HUDEP-2 (cell line): ENCODE results near the gene LTF.
A peak's percentile ranks its signal among the peaks of the same experiment; 100 is the strongest.
"Not testable (repeated sequence)": the region's sequence is repeated elsewhere in the genome, so short reads cannot be mapped to it uniquely, and the experiment has no call there.

Experiments used
- DNase-seq, 76 experiments: peaks; one replicate each; lab custom pipeline; 2025; ENCODE audit not compliant: unreplicated experiment in 76 of 76; lab: John Stamatoyannopoulos, UW

LTF gene

DNA sequence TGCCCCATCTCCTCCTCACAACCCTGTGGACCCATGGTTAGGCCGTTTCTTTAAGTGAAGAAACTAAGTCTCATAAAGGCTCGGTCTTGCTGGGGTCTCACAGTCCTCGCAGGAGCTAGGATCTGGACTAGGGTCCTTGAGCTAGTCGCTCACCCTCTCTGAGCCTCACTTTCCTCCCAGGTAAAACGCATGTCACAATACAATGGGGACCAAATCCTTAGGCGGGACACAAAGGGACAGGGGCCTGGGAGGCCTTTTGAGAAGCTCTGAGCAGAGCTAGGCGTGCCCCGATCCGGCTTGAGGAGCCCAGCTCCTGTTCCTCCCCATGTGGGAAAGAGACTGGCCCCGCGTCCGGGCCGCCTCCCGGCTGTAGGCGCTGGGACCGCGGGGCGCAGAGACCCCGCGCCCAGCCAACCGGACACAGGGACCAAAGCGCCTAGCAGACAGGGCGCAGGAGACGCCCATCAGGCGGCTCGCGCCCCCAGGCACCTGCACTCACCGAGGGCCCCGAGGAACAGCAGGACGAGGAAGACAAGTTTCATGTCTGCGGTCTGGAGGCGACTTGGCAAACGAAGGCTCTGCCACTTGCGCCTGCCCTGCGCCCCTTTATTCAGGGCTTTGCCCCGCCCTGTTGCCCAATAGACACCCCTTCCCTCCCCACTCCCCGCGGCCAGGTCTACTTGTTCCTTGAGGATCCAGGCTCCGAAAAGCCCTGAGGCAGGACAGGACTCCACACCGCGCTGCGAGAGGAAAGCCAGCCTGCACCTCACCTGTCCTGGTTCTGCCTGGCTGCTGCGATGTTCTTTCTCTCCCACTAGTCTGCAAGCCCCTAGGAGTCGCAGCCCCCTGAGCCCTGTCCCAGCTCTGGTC lies at the start of gene LTF:
Gene LTF (minus strand): TSS at position 580 of the 870 bp plus-strand sequence. CDS start 38 bp downstream, at position 542.
- DNase-seq: no peak

DNA sequence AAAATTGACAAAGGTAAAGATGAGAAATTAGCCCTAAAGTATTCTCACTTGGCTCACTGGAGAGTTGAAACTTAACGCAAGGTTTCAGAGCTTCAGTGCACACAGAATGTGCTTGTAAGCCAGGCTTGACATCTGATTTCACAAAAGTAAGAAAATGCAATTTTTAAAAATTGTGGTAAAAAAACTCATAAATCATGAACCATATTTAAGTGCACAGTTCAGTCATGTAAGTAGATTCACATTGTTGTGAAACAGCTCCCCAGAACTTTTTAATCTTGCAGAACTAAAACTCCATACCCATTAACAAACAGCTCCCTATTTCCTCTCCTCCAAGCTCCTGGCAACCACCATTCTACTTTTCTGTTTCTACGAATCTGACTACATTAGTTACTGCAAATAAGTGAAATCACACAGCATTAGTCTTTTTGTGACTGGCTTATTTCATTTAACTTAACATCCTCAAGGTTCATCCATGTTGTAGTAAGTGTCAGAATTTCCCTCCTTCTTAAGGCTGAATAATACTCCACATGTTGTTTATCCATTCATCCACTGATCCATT lies 47.6 kb upstream of the LTF start:
- no peak for DNase-seq

DNA sequence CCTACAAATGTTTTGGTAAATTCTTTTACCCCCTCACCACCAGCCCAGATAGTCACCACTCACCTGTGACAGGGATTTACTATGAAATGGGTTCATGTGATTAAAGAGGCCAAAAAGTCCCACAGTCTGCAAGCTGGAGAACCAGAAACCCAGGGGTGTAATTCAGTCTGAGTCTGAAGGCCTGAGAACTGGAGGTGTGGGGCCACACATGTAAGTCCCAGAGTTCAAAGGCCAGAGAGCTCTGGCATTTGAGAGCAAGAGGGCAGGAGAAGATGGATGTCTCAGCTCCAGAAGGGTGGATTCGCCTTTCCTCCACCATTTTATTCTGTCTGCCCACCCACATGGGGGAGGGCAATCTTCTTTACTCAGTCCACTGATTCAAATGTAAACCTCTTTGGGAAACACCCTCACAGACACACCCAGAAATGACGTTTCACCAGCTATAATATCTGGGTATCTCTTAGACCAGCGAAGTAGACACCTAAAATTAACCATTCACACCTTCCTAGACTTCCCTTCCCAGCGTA lies 45.0 kb upstream of the LTF start:
- DNase-seq: peak in 5 of 76 experiments; percentile 14 to 52 (median 28)

DNA sequence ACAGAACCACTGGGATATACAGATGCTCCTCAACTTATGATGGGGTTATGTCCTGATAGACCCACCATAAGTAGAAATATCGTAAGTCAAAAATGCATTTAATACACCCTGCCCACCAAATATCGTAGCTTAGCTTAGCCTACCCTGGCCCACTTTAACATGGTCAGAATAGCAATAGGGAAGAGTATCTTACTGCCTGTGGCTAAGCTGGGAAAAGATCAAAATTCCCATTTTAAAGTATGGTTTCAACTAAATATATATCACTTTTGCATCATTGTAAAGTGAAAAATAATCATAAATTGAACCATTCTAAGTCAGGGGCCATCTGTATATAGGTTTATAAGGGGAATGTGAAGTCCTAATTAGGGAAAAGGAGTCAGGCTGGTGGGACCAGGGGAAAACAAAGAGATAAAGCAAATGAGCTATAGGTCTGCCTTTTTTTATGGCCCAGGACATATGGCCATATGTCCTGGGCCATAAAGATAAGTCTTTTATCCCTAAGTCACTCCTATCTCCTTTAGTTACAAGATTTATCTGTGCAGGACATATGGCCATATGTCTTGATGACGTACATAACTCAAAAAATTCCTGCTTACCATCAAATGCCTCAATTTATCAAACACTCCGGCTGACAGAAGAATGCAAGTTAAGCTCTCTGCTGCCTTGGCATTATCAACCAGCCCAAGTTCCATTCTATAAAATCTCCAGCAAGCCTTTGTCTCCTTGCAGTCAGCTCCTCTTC lies 44.3 kb upstream of the LTF start:
- DNase-seq: peak in 44 of 76 experiments; percentile 6 to 89 (median 63)

DNA sequence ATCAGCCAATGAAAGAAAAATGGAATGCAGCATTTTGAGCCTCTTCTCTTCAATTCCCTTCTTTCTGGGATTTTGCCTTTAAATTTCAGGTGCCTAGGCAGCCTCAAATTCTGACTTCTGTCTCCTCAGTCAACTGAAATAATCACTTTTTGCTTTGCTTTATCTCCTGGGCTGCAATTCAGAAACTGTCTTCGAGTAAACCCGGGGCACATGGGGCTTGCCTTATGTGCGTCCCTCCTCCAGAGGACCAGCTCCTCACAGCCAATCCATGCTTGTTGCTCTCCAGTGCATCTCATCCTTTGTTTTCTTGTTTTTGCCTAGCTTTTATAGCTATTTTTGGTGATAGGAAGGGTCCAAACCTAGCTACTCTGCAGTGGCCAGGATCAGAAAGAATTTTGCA lies 41.8 kb upstream of the LTF start:
- DNase-seq: no peak

DNA sequence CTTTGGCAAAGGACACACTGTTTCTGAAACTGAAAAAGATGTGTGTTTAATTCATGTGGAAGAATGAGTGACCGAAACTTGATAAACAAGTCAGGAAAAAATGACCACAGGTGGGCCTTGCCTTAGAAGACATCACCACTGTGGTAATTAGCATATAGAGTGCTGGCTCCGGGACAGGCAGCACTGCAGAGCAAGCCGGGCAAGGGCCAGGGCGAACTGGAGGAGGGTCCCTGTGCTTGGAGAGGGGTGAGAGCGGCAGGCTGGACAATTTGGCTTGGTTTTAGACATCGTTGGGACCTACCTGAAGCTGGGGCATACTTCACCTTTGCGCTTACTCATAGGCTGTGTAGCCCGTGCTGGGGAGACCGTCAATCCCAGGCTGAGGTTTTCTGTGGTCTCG lies 41.2 kb upstream of the LTF start:
- no peak for DNase-seq

DNA sequence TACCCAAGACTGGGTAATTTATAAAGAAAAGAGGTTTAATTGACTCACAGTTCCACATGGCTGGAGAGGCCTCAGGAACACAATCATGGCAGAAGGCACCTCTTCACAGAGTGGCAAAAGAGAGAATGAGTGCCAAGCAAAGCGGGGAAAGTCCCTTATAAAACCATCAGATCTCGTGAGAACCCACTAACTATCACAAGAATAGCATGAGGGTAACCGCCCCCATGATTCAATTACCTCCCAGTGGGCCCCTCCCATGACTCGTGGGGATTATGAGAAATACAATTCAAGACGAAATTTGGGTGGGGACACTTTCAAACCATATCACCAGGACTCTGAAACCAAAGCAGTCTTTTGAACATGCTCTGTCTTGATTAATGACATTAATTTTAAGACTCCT lies 40.1 kb upstream of the LTF start:
- peak in 36 of 76 experiments; percentile 4 to 61 (median 26) for DNase-seq

DNA sequence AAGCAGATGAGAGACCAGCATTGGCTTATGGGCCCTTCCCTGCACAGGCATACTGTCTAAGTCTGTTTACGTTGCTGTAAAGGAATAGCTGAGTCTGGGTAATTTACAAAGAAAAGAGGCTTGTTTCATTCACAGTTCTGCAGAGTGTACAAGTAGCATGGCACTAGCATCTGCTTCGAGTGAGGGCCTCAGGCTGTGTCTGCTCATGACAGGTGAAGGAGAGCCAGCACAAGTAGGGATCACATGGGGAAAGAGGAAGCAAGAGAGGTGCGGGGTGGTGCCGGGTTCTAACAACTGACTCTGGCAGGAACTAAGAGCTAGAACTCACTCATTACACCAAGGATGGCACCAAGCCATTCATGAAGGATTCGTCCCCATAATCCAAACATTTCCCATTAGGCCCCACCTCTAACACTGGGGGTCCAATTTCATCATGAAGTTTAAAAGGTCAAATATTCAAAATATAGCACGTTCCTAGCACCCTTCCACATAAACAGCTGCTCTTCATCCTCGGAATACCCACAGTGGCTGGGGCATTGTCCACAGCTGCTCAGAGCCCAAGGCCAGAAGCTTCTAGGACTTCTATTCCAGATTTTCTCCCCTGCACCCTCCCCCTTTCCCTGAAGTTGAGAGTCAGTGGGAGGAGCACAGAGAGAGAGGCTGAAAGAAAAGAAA lies 38.6 kb upstream of the LTF start:
- peak in 2 of 76 experiments; percentile 48 to 65 for DNase-seq

DNA sequence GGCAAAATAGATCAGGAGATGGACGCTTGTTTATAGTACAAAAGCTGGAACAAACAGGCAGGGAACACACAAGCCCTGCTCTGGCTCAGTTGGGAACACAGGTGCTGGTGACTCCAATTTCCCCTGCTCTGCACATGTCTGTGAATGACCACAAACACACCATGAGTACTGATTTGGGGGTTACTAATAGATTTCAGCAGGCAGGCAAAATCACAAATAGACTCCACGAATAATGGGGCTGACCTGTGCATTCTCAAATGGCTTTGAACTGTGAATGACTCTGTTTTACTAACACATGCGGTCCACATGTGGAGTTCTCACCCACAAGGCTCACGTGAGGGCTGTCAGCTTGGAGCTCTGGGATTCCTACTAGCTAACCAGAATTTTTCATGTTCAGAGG lies 37.0 kb upstream of the LTF start:
- DNase-seq: no peak

DNA sequence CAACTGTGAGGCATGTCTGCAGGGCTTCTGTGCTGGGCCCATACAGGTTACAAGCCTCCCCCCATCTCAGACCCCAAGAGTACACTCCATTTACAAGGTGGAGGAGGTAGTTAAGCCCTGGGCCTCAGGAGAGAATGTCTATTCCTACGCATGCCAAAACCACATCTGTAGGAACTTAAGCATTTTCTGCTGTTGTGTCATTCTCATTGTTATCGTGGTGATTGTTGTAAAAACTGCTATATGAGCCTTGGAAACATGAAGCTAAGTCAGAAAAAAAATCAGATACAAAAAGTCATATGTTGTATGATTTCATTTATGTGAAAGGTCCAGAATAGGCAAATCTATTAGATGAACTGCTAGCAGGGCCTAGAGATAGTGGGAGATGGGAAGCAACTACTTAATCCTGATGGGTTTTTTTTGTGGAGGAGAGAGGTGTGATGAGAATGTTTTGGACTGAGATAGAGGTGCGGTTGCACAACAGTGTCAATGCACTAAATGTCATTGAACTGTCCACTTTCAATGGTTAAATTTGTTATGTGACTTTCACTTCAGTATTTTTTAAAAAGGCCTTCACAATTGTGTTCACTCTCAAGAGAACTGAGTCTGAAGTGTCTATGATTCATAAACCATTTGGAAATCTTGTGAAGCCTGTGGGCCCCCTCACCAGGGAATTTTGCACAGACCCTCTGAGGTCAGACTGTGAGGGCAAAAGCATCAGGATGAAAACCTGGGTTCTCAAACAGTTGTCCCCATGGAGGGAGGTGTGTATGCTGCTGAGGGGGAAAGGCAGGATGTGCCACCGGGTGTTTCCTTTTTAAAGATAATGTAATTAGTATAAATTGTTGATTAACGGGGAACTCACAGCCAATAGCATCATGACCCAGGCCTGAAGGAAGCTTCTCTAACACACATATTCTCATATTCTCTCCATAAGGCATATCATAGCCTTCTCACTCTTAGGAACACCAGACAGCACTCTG lies 36.2 kb upstream of the LTF start:
- DNase-seq: no peak

DNA sequence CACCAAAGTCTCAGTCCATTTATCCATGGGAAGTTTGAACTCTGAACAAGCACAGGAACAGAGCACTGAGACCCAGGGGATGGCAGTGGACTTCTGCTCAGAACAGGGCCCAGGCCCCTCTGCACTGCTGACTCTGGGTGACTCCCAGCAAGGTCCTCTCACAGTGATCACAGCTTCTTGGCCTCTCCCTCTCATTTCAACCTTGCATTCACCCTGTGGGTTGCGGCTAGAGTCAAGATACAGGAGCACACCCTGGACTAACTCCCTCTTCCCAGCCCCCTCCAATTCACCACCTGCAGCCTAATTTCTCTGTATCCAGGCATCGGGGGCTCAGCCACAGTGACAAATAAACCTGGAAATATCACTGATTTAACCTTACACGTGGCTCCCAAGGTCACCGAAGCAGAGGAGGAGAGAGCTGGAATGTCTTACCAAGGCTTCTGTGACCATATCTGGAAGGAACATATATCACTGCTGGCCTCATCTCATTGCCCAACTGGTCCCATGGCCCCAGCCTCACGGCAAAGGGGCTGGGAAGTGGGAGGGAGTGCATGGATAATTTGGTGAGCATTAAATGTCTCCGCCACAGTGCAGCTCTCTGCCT lies 34.3 kb upstream of the LTF start:
- DNase-seq: peak in 1 of 76 experiments; percentile 9

DNA sequence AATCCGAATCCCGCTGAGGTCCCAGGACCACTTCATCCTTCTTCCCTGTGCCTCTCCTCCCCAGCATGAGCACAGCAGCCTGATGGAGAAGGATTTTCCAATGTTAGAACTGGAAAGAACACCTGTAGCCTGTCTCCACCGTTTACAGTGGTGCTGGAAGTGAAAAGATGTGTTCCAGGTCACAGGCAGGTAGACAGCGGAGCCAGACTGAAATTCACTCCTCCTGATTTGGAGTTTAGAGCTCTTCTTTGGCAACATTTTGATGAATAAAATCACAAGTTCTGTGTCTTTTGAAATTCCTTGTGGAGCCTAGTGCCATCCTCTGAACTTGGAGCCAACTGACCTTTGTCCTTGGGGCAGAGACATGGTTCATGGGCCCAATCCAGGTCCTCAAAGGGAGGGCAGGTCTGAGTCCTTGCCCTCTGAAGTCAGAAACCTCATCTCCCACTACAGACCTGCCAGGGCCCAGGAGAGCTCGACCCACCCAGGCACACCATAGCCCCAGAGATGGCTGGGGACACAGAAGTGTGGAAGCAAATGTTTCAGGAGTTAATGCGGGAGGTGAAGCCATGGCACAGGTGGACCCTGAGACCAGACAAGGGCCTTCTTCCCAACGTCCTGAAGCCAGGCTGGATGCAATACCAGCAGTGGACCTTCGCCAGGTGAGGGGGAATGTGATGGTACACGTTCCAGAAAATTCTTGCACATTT lies 33.0 kb upstream of the LTF start, which contains the start of gene RTP3:
Gene RTP3 (plus strand): TSS at position 421 of the 710 bp plus-strand sequence. CDS start 87 bp downstream, at position 508.
- DNase-seq: no peak

DNA sequence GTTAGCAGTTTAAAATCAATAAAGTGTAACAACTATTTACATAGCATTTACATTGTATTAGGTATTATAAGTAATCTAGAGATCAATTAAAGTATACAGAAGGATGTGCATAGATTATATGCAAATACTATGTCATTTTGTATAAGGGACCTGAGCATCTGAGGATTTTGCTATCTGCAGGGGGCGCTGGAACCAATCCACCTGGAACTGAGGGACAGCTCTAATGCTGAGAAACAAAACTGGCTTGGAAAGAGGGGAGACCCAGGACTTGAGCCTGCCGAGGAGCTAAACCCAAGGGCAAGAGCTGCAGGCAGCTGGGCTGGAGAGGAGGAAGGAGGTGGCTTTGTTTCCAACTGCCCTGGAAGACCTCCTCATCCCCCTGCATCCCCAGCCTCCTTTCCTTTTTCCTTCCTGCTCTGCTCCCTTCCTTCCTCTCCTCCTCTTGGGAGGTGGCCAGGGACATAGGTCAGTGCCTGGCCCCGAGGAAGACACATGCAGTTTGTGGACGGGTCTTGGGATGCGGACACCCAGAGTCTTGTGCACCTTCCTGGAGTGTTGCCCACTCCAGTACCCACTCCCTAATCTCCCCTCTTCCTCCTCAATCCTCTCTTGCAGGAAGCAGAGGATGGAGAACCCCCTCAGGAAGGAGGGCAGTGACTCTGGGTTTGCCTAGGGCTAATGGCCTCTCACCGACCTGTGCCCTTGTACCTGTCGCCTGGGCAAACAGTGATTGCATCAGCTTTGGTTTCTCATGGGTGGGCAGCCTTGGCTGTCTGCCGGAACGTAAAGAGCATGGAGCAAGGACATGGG lies 32.2 kb upstream of the LTF start:
- DNase-seq: peak in 46 of 76 experiments; percentile 2 to 57 (median 29)

DNA sequence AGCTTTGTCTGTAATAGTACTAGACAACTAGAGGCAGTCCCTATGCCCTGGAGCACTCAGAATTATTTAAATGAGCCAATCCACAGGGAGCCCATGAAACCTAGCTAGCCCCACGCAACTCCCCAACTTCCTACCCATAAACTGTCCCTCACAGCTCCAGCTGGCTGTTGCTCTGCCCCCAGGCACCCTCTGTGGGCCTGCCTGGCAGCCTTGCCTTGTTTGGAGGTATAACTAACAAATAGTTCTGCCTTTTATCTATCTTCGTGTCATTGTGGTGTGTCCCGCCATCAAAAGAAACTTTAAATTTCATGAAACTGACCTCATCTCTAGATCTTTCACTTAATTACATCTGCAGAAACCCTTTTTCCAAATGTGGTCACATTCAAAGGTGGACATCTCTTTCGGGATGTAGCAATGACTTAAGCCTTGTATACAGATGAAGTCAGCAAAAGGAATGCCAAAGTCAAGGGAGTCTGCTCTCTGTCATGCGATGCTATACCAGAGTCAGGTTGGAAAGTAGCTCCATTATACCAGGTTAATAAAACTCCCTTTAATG lies 31.3 kb upstream of the LTF start:
- peak in 1 of 76 experiments; percentile 3 for DNase-seq

DNA sequence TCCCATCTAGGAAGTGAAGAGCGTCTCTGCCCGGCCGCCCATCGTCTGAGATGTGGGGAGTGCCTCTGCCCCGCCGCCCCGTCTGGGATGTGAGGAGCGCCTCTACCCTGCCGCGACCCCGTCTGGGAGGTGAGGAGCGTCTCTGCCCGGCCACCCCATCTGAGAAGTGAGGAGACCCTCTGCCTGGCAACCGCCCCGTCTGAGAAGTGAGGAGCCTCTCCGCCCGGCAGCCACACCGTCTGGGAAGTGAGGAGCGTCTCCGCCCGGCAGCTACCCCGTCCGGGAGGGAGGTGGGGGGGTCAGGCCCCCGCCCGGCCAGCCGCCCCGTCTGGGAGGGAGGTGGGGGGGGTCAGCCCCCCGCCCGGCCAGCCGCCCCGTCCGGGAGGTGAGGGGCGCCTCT lies 29.8 kb upstream of the LTF start:
- not testable (repeated sequence) for DNase-seq

DNA sequence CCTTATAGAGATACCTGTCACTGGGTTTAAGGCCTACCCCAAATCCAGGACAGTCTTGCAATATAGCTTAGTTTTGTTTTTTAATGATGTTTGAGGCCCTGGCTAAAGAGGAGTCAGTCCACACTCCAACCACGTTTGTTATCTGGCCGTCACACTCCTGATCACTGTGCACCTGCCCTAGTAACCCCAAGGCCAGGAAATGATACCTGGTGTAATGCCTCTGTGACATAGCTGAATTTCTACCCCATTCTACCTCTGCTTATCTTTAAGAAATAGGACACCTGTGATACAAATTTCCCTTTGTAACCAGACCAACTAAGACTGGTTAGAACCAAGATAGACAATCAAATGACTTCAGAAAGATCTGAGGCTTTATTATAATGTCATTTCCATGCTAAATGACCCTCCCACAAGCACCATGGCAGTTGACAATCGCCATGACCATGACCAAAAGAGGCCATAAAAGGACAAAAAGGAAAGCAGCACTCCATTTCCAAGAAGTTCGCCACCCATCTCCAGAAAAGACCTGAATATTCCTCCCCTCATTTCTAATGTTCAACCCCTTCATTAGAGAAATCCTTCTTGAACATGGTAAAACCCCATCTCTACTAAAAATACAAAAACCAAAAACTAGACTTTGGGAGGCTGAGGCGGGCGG lies 28.3 kb upstream of the LTF start:
- DNase-seq: no peak
